IMR-90 (cell line): Measurements from ENCODE around the gene AXDND1.

Source experiments
- RCOR1 ChIP-seq: IDR thresholded peaks from 2 replicates; pipeline ENCODE4 v1.6.1; 2012; ENCODE audit warnings: mild to moderate bottlenecking, low read length, improper control_type of control experiment; ENCODE audit not compliant: insufficient replicate concordance
- TF ChIP-seq, protein P1 (sequence below): fragments of 150-350 bp; IDR thresholded peaks from 2 replicates; pipeline ENCODE4 v1.6.1; 2016; ENCODE audit warnings: low read depth, mild to moderate bottlenecking, low read length, moderate library complexity, borderline replicate concordance

DNA sequence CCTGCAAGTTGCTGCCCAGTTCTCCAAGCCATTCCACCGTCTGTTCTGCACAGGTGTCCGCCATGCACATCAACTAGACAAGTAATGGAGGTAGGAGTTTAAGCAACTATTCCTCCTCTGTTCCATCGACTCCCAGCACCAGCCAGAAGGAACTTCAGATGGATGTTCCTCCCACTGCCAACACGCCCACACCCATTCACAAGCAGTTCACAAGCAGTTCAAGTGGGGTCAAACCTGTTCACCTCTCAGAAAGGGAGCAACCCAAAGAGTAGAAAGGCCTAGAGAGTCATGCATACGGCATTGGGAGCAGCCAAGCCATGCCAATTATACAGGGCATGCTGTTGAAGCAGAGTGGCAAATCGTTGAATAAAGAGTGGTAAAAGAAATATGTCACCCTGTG, 221.6 kb downstream of the AXDND1 start:
- TF ChIP-seq RCOR1 = no peak
- TF ChIP-seq, protein P1, sequence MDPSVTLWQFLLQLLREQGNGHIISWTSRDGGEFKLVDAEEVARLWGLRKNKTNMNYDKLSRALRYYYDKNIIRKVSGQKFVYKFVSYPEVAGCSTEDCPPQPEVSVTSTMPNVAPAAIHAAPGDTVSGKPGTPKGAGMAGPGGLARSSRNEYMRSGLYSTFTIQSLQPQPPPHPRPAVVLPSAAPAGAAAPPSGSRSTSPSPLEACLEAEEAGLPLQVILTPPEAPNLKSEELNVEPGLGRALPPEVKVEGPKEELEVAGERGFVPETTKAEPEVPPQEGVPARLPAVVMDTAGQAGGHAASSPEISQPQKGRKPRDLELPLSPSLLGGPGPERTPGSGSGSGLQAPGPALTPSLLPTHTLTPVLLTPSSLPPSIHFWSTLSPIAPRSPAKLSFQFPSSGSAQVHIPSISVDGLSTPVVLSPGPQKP = no peak
